ENCODE results near the gene ZNF682.

- TF ChIP-seq POLR2A (IDR thresholded peaks at IDR 0.05; ENCODE audit: borderline replicate concordance, extremely low read depth, insufficient read depth, insufficient read length) (no peak), EZH2phosphoT487 (IDR thresholded peaks at IDR 0.05; ENCODE audit: borderline replicate concordance) (no peak), CTCF (IDR thresholded peaks at IDR 0.05 in 2 of 3, conservative IDR thresholded peaks at IDR 0.05 in 1 of 3; ENCODE audit: borderline replicate concordance in 1 of 3, insufficient read depth in 1 of 3, low read depth in 2 of 3, low read length in 2 of 3) (no peak), POLR2AphosphoS5 (IDR thresholded peaks at IDR 0.05; ENCODE audit: low read depth, low read length) (no peak), EZH2 (IDR thresholded peaks at IDR 0.05) (no peak), REST (IDR thresholded peaks at IDR 0.05; ENCODE audit: low read depth) (no peak), CEBPB (IDR thresholded peaks at IDR 0.05; ENCODE audit: low read depth) (no peak), JUND (IDR thresholded peaks at IDR 0.05) (no peak), SP1 (IDR thresholded peaks at IDR 0.05; ENCODE audit: low read depth) (no peak), ATF3 (IDR thresholded peaks at IDR 0.05) (no peak)
These were observed 82.8 kb downstream of the ZNF682 start for GRCh38 chr19:19956434-19957075.
